G401 (cell line): ENCODE results near the gene YAE1. TPM values are rescaled to one million over a fixed set of nuclear protein-coding genes. Genes with fewer than 3 reads are reported as not detected.

Experiments used
- total RNA-seq: library from RNA; depleted of rRNA; stranded (reverse); fragments of >200 nt; shearing (Covaris generic); gene quantifications from 2 replicates; pipeline ENCODE4 v1.2.3, GENCODE V29; 2014; rRNA removed

Gene YAE1
- total RNA-seq, 1 experiment from 2014 or later = 36.8 TPM

Other genes with a start within 250 kb of the YAE1 start
- 34.7 and 39.8 TPM in 2 replicates for gene RALA, start 57.2 kb downstream of the YAE1 start, total RNA-seq